Heart left ventricle (tissue), 13 donors: ENCODE results near the gene NDUFAF3.

ENCODE experiments used
- CTCF ChIP-seq, 12 donors: fragments of 200-600 bp; sonication (generic) in 4 of 12; IDR thresholded peaks; one replicate each; pipeline versions ENCODE4 v1.5.0 to v1.8.0; 2018 to 2022; ENCODE audit warnings: antibody characterized with exemption in 12 of 12, mild to moderate bottlenecking in 5 of 12
- POLR2A ChIP-seq, 2 donors: fragments of 450-650 bp; IDR thresholded peaks; one replicate each; pipeline ENCODE4 v1.6.1; 2017; ENCODE audit warnings: antibody characterized with exemption in 2 of 2, mild to moderate bottlenecking in 2 of 2, moderate library complexity in 2 of 2
- donor health status: ischemic (EF 13 %, LVEDD 7.1; RV severe dilation, severe dysfunction).
- donor health status: DM: no; HTN: yes; CAD: no.
- donor health status: DM: no; HTN: no; CAD: no.
- donor health status: ischemic (EF 25% LVEDD 6.9; RV normal size, moderate dysfunction).
- donor health status: ischemic (EF 25% LVEDD 5.7; RV mildly dilated, moderate dysfunction).
- donor health status: ischemic (EF 35%, LVEDD 5.7; RV mildly dilated, moderate dysfunction).
- donor health status: nonischemic (EF 11% LVEDD 7.7; RV severe dilation, severe dysfunction).
- donor health status: DM: yes; HTN: yes; CAD: no.
- donor health status: PGD.
- donor health status: ischemic (EF 29% LVEDD 5.4; RV normal size, mild dysfunction).
- donor health status: nonischemic (EF 23%, LVEDD 6.1; RV moderate dilation, normal function).

- TF ChIP-seq POLR2A (IDR thresholded peaks at IDR 0.05), result no peak
- no peak for TF ChIP-seq CTCF (IDR thresholded peaks at IDR 0.05)
Measured at GRCh38 chr3:49005303-49005680, 16.6 kb upstream of the NDUFAF3 start.
